ENCODE results near the gene REM2.

The REM2 gene, protein sequence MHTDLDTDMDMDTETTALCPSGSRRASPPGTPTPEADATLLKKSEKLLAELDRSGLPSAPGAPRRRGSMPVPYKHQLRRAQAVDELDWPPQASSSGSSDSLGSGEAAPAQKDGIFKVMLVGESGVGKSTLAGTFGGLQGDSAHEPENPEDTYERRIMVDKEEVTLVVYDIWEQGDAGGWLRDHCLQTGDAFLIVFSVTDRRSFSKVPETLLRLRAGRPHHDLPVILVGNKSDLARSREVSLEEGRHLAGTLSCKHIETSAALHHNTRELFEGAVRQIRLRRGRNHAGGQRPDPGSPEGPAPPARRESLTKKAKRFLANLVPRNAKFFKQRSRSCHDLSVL
- total RNA-seq = 9.2 reads per million, percentile 30 among the genes with 10 or more reads in this experiment

DNA sequence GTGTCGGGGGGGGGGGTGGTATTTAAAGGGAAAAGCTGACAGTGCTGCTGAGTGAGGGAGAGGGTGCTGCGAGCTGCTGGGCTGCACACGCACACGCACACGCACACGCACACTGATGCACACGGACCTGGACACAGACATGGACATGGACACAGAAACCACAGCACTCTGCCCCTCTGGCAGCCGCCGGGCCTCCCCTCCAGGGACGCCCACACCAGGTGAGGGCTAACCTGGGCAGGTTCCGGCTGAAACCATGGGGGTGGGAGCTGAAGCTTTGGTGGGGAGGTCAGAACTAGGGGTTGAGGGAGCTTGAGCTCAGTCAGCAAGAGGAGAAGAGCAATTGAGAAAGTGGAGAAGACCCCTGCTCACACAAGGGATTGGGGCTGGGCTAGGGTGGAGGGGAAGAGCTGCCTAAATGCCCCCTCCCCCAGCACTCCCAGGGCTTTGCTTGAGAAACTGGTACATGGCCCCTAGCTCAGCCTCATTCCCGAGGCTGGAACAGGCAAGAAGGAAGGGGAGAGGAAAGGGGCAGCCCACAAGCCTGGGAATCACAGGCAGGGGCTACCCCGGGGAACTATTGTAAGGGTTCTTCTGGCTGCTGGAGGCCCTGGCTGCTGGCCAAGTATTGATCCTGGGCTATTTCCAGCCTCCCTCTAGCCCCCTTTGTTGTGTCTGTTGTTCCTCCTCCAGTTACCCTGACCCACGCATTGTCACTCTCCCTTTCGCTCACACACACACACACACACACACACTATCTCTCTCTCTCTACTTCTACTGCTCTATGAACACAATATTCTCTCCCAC, at the start of gene REM2:
REM2 (plus strand) TSS at position 50 of the 804 bp plus-strand sequence; CDS start at position 116, 66 bp downstream.
- no peak for DNase-seq

GRCh38 chr14:22835505-22835904, 47.5 kb upstream of the REM2 start:
- no peak for DNase-seq

DNA sequence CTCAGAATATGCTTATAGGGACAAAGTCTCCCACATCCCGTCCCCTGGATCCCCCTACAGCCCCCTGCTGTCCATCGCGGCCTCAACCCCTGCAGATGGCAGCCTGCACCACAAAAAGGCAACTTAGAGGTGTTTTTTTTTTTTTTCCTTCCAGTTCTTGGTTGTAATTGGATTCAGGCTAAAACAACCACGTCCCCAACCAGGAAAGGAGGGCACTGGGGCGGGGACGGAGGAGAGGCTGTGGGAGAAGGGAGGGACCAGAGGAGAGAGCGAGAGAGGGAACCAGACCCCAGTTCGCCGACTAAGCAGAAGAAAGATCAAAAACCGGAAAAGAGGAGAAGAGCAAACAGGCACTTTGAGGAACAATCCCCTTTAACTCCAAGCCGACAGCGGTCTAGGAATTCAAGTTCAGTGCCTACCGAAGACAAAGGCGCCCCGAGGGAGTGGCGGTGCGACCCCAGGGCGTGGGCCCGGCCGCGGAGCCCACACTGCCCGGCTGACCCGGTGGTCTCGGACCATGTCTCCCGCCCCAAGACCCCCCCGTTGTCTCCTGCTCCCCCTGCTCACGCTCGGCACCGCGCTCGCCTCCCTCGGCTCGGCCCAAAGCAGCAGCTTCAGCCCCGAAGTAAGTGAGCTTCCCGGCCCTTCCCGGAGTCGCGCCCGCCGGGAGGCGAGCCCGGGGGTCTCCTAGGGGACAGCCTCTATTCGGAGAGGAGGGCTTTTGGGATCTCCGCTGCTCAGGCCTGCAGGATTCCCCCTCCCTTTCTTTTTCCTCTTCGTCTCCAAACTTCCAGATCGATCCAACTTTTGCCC, 46.5 kb upstream of the REM2 start, which contains the start of gene MMP14:
MMP14 (plus strand) TSS at position 285 of the 813 bp plus-strand sequence; CDS start at position 518, 233 bp downstream.
- DNase-seq = no peak

DNA sequence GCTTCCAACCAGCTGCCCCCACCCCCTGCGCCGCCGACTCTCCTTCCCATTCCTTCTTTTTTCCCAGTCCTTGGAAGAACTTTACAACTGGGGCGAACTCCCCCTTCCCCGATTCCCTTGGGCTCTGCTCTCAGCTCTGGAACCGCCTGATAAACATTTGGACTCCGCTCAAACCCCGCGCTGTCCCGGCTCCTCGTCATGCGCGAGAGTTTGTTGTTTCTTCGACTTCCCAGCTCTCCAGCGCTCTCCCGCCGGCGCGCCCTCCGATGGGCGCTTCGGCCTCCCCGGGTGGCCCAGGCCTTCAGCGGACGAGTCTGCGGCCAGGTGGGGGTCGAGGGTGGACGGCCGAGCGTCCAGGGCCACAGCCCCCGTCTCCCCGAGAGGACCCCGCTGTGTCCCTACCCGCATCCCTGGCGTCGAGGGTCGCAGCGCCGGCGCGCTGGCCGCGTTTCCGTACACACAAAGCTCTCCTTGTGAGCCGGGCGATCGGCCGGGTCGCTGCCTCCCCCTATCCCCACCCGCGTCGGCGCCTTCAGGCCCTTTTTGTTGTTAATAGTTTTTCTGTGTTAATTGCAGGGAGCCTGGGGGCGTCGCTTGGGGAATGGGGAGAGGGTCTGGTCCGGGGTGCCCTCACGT, 45.8 kb upstream of the REM2 start:
- DNase-seq = no peak

DNA sequence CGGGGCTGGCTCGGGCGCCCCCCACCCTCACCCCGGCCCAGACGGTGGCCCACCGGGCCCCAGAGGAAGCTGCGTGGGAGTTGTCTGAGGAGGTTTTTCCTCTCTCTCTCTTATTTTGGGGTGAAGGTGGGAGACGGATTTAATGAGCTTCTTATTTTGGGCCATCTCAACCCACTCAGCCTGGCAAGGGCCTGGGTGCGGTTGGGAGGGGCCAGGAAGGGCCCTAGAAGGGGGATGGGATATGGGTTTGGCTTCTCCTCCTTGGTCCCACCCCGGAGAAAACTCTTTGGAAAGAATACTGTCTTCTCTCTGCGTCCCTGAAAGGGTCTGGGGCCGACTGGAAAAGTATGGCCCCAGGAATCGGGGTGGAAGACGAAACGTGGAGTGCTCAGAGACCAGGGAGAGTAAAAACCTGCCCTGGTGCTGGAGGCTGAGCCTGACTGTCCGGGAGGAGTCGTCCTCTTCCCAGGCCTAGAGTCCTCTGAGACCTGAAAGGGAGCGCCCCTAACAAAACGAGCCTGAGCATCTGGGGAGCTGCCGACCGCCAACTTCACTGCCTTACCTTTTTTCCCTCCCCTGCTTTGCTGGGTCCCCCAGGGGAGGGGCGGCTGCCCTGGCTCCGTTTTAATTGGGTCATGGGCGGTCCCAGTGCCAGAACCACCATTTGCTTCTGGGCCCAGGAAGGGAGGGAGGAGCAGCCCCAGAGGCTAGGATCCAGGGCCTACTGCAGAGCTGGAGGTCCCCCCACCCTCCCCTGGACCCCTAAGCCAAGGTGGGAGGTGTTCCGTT, 45.1 kb upstream of the REM2 start:
- DNase-seq = no peak

- DNase-seq = no peak
Observed at GRCh38 chr14:22838631-22839041, 44.4 kb upstream of the REM2 start.

DNA sequence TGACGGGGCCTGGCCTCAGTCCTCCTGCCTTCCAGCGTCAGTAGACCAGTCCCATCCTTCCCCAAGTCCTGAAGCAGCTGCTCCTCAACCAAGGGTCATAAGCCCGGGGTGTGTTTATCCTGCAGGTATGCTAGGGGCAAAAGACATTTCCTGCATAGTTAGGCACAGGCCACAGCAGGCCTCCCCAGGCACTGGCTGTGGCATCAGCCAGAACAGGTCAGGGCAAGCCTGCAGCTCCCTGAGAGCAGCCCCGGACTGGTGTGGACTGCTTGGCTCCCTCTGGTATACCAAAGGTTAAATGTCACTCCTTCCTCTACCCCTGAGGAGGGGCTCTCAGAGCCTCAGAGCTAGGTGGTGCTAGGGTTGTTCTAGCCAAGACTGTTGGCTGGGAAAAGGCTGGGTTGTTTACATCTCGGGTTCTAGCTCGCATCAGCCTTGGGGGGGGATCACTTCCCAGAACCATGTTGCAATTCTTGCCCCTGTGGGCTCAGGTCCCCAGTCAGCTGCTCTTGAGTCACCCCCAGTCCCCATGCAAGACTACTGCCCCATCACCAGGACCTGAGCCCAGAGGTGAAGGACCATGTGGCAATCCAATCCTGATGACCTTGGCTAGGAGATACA, 43.8 kb upstream of the REM2 start:
- DNase-seq = no peak

GRCh38 chr14:22841311-22841710, 41.7 kb upstream of the REM2 start:
- DNase-seq = no peak

DNA sequence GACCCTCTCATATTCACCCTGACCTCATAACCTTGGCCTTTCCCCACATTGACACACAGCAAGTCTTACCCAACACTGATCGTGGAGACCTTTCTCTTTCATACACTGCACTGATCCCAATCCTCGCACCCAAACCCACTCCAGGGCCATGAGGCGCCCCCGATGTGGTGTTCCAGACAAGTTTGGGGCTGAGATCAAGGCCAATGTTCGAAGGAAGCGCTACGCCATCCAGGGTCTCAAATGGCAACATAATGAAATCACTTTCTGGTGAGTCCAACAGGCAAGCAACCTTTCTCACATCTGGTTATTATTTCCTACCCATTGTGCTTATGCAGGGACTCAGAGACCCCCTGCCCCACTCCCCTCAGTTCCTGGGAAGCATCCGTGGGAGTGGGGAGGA, 41.3 kb upstream of the REM2 start:
- no peak for DNase-seq

- DNase-seq = no peak
Observed at GRCh38 chr14:22842211-22843122, 40.6 kb upstream of the REM2 start.

DNA sequence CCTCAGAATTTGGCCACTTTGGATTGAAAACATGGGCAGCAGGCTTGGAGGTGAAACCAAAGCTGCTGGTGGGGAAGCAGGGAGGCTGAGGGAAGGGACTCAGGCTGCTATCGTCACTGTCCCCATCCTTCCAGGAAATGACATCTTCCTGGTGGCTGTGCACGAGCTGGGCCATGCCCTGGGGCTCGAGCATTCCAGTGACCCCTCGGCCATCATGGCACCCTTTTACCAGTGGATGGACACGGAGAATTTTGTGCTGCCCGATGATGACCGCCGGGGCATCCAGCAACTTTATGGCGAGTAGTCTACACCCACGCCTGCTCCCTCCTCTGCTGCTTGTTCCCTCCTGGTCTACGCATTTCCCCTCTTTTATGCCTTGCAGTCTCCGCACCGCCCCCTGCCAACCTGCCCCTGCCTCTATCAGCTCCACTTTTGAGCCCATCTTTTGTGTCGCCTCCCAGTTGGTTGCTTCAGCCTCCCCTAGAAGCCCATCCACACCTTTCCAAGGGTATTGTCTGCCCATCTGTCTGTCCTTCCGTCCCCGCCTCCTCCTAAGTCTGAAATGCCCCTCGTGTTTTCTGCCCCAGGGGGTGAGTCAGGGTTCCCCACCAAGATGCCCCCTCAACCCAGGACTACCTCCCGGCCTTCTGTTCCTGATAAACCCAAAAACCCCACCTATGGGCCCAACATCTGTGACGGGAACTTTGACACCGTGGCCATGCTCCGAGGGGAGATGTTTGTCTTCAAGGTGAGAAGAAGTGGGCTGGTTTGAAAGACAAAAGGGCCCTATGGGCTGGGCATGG, 39.7 kb upstream of the REM2 start:
- DNase-seq = no peak

DNA sequence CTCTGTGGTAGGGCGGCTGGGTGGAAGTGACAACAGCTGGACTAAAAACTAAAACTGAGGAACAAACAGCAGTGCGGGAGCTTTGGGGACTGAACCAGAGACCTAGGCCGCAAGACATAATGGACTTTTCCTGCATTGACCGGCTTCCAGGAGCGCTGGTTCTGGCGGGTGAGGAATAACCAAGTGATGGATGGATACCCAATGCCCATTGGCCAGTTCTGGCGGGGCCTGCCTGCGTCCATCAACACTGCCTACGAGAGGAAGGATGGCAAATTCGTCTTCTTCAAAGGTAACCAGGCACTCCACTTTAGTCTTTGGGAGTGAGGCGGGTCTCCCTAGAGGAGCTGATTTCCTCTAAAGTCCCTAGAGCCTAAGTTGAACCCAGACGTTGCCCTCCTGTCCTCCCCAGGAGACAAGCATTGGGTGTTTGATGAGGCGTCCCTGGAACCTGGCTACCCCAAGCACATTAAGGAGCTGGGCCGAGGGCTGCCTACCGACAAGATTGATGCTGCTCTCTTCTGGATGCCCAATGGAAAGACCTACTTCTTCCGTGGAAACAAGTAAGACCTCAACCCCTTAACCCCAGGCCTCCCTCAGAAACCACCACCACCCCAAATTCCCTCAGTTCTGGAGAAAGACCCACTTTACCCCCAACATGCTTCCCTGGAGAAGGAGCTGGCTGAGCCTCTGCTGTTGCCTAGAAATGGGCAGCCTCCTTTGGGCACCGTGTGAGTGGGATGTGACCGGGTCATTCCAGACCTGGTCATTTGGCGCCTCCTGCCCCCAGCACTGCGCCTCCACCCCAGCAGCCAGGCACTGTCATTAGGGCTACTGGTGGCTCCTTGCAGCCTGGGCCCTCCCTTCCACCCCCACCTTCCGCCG, 38.6 kb upstream of the REM2 start:
- no peak for DNase-seq

GRCh38 chr14:22845103-22845394, 38.0 kb upstream of the REM2 start:
- no peak for DNase-seq

- DNase-seq = no peak
Observed at GRCh38 chr14:22845821-22846625, 37.0 kb upstream of the REM2 start.

DNA sequence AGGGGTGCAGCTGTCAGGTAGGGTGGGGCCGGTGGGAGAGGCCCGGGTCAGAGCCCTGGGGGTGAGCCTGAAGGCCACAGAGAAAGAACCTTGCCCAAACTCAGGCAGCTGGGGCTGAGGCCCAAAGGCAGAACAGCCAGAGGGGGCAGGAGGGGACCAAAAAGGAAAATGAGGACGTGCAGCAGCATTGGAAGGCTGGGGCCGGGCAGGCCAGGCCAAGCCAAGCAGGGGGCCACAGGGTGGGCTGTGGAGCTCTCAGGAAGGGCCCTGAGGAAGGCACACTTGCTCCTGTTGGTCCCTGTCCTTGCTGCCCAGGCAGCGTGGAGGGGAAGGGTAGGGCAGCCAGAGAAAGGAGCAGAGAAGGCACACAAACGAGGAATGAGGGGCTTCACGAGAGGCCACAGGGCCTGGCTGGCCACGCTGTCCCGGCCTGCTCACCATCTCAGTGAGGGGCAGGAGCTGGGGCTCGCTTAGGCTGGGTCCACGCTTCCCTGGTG, 36.2 kb upstream of the REM2 start:
- DNase-seq = no peak

DNA sequence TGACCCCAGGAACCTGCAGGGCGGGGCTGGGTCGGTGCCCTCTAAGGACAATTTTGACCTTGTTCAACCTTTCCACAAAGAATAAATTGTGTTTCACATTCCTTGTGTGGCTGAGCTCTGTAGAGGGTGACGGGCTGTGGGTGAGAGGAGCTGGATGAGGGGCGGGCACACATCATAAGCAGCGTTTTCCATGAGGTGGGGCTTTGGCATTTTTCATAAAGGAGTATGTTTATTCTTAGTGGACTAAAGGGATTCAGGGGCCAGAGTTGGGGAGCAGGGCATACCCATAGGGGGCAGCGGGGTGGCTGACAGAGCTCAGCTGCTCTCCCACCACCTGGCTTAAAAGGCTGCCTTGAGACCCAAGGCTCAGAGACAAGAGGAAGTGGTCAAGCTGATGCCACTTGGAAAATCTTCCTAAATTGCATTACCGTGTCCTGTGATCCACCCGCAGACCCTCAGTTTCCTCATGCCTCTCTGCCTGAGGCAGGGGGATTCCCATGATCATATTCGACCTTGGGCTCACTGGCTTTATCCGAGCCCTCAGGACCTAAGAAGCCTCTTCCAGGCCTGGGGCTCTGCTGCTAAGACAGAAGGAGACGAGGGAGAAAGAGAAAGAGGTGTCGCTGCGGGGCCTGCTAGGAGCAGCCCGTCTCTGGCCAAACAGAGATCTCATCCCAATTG, 35.2 kb upstream of the REM2 start:
- no peak for DNase-seq

Measured in effector CD4-positive, alpha-beta T cell (primary cell).